HepG2 (cell line): ENCODE results near the gene NUP88. TPM values are rescaled to one million over a fixed set of nuclear protein-coding genes. Genes with fewer than 3 reads are reported as not detected.

Experiments
- ELF3 ChIP-seq: IDR thresholded peaks from 2 replicates; pipeline ENCODE4 v1.6.1; 2016; ENCODE audit warnings: missing genetic modification reagents, missing compliant biosample characterization
- HMG20B ChIP-seq: conservative IDR thresholded peaks from 2 replicates; pipeline ENCODE4 v1.6.1; 2016; ENCODE audit warnings: missing genetic modification reagents, missing compliant biosample characterization
- HNRNPL ChIP-seq: fragments of 200-400 bp; formaldehyde crosslinking; IDR thresholded peaks from 2 replicates; pipeline ENCODE4 v1.6.1; 2017; ENCODE audit warnings: mild to moderate bottlenecking, low read depth, low read length
- HNRNPLL ChIP-seq: fragments of 200-400 bp; formaldehyde crosslinking; IDR thresholded peaks from 2 replicates; pipeline ENCODE4 v1.6.1; 2017; ENCODE audit warnings: mild to moderate bottlenecking, low read depth, low read length; ENCODE audit not compliant: poor library complexity, severe bottlenecking
- MEF2D ChIP-seq: sonication (generic); formaldehyde crosslinking; IDR thresholded peaks from 2 replicates; pipeline ENCODE4 v1.5.1; 2020; ENCODE audit warnings: mild to moderate bottlenecking, missing genetic modification reagents
- TAF1 ChIP-seq: sonication (generic); formaldehyde crosslinking; IDR thresholded peaks from 2 replicates; pipeline ENCODE4 v1.4.0; 2020; ENCODE audit warnings: missing genetic modification reagents
- ZNF607 ChIP-seq: sonication (generic); formaldehyde crosslinking; IDR thresholded peaks from 2 replicates; pipeline ENCODE4 v1.5.1; 2020; ENCODE audit warnings: missing genetic modification reagents, mild to moderate bottlenecking, borderline replicate concordance
- ZNF674 ChIP-seq: sonication (generic); formaldehyde crosslinking; IDR thresholded peaks from 2 replicates; pipeline ENCODE4 v1.5.0; 2020; ENCODE audit warnings: low read depth, mild to moderate bottlenecking, missing genetic modification reagents
- ZNF788 ChIP-seq: sonication (generic); formaldehyde crosslinking; IDR thresholded peaks from 2 replicates; pipeline ENCODE4 v1.5.0; 2020; ENCODE audit warnings: mild to moderate bottlenecking, missing genetic modification reagents, borderline replicate concordance
- ZNF850 ChIP-seq: sonication (generic); formaldehyde crosslinking; conservative IDR thresholded peaks from 2 replicates; pipeline ENCODE4 v1.9.0; 2021; ENCODE audit warnings: mild to moderate bottlenecking, missing genetic modification reagents
- polyA plus RNA-seq, 8 experiments: library from polyadenylated mRNA; depleted of rRNA in 3 of 8; stranded (reverse) in 7 of 8; unstranded in 1 of 8; fragments of >200 nt; fragmentation: Illumina TruSeq in 4 of 8; extraction: Trizol in 4 of 8; gene quantifications; 2 replicates each; pipeline versions ENCODE4 v1.2.1 to v1.2.3, GENCODE V29; 2011 to 2016; ENCODE audit warnings: low read depth in 4 of 8, missing spikeins in 1 of 8, mixed read lengths in 1 of 8; ENCODE audit not compliant: insufficient read depth in 1 of 8
- total RNA-seq, 5 experiments: library from RNA; depleted of rRNA; stranded (reverse); fragments of >200 nt; fragmentation: Illumina TruSeq; extraction: Trizol; gene quantifications; 2 replicates each; pipeline ENCODE4 v1.2.3, GENCODE V29; 2016; ENCODE audit warnings: low read depth in 1 of 5
- TF ChIP-seq, protein P1 (sequence below): sonication (generic); formaldehyde crosslinking; IDR thresholded peaks from 2 replicates; pipeline ENCODE4 v1.8.0; 2022; ENCODE audit warnings: low read depth, missing genetic modification reagents
- TF ChIP-seq, protein P2 (sequence below): sonication (generic); formaldehyde crosslinking; IDR thresholded peaks from 2 replicates; pipeline ENCODE4 v1.4.0; 2020; ENCODE audit warnings: missing genetic modification reagents, mild to moderate bottlenecking, borderline replicate concordance
- TF ChIP-seq, protein P3 (sequence below): sonication (generic); formaldehyde crosslinking; IDR thresholded peaks from 2 replicates; pipeline ENCODE4 v1.5.1; 2020; ENCODE audit warnings: mild to moderate bottlenecking, missing genetic modification reagents, moderate library complexity
- TF ChIP-seq, protein P4 (sequence below): sonication (generic); formaldehyde crosslinking; IDR thresholded peaks from 2 replicates; pipeline ENCODE4 v1.4.0; 2020; ENCODE audit warnings: missing genetic modification reagents
- TF ChIP-seq, protein P5 (sequence below): sonication (generic); formaldehyde crosslinking; IDR thresholded peaks from 2 replicates; pipeline ENCODE4 v1.5.0; 2020; ENCODE audit warnings: mild to moderate bottlenecking, missing genetic modification reagents

NUP88 gene
- total and polyA plus RNA-seq, 2 of the 13 experiments (the other 11 are each of a cell fraction or from before 2014, with no cell fraction given), result 48.2 to 130 TPM

DNA sequence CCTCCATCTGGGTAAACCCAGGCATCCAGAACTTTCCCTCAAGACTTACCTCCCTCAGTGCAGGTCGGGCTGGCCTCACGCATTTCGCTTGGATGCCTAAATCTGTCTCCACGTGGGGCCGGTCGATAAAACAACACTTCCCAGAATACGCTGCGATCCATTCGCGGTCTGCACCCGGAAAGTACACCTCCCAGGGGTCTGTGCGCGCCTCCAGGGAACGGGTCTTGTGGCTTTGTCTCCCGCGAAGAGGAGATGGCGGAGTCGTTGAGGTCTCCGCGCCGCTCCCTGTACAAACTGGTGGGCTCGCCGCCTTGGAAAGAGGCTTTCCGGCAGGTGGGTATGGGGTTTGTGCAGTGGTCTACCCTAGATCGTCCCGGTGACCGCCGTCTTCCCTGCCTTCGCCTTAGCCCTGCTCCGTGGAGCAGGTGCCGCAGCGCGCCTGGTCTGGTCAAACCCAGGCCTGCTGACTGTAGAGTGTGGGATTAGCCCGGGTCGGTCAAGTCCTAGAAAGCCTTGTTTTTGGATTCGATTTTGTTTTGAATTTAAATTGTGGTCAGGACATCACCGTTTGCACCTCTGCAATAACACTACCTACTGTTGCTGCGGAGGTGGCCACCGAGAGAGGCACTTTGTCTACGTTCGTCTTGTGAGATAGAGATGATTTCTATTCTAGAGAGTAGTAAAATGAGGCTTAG, 644 bp upstream of the NUP88 start, which contains the start of gene RPAIN (continued):
- TF ChIP-seq, protein P1, sequence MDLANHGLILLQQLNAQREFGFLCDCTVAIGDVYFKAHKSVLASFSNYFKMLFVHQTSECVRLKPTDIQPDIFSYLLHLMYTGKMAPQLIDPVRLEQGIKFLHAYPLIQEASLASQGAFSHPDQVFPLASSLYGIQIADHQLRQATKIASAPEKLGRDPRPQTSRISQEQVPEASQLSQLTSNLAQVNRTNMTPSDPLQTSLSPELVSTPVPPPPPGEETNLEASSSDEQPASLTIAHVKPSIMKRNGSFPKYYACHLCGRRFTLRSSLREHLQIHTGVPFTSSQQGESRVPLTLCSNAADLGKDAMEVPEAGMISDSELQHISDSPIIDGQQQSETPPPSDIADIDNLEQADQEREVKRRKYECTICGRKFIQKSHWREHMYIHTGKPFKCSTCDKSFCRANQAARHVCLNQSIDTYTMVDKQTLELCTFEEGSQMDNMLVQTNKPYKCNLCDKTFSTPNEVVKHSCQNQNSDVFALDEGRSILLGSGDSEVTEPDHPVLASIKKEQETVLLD (CRISPR knock-in tag), result no peak
- TF ChIP-seq, protein P2, sequence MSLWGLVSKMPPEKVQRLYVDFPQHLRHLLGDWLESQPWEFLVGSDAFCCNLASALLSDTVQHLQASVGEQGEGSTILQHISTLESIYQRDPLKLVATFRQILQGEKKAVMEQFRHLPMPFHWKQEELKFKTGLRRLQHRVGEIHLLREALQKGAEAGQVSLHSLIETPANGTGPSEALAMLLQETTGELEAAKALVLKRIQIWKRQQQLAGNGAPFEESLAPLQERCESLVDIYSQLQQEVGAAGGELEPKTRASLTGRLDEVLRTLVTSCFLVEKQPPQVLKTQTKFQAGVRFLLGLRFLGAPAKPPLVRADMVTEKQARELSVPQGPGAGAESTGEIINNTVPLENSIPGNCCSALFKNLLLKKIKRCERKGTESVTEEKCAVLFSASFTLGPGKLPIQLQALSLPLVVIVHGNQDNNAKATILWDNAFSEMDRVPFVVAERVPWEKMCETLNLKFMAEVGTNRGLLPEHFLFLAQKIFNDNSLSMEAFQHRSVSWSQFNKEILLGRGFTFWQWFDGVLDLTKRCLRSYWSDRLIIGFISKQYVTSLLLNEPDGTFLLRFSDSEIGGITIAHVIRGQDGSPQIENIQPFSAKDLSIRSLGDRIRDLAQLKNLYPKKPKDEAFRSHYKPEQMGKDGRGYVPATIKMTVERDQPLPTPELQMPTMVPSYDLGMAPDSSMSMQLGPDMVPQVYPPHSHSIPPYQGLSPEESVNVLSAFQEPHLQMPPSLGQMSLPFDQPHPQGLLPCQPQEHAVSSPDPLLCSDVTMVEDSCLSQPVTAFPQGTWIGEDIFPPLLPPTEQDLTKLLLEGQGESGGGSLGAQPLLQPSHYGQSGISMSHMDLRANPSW (CRISPR knock-in tag), result no peak
- TF ChIP-seq HNRNPL (0 out of 2 replicates have a peak, but pooled peaks have one; percentile 29), ZNF607 (CRISPR knock-in tag) (peak; percentile 77), MEF2D (peak; percentile 70), HNRNPLL (peak; percentile 53), ZNF674 (CRISPR knock-in tag) (0 out of 2 replicates have a peak, but pooled peaks have one; percentile 31), HMG20B (0 out of 2 replicates have a peak, but pooled peaks have one; percentile 18), TAF1 (CRISPR knock-in tag) (peak; percentile 72), ELF3 (CRISPR knock-in tag) (peak; percentile 44; the same call in 1 of the 2 replicates), ZNF788 (CRISPR knock-in tag) (peak; percentile 75; the same call in 1 of the 2 replicates), ZNF850 (no peak)
- TF ChIP-seq, protein P3, sequence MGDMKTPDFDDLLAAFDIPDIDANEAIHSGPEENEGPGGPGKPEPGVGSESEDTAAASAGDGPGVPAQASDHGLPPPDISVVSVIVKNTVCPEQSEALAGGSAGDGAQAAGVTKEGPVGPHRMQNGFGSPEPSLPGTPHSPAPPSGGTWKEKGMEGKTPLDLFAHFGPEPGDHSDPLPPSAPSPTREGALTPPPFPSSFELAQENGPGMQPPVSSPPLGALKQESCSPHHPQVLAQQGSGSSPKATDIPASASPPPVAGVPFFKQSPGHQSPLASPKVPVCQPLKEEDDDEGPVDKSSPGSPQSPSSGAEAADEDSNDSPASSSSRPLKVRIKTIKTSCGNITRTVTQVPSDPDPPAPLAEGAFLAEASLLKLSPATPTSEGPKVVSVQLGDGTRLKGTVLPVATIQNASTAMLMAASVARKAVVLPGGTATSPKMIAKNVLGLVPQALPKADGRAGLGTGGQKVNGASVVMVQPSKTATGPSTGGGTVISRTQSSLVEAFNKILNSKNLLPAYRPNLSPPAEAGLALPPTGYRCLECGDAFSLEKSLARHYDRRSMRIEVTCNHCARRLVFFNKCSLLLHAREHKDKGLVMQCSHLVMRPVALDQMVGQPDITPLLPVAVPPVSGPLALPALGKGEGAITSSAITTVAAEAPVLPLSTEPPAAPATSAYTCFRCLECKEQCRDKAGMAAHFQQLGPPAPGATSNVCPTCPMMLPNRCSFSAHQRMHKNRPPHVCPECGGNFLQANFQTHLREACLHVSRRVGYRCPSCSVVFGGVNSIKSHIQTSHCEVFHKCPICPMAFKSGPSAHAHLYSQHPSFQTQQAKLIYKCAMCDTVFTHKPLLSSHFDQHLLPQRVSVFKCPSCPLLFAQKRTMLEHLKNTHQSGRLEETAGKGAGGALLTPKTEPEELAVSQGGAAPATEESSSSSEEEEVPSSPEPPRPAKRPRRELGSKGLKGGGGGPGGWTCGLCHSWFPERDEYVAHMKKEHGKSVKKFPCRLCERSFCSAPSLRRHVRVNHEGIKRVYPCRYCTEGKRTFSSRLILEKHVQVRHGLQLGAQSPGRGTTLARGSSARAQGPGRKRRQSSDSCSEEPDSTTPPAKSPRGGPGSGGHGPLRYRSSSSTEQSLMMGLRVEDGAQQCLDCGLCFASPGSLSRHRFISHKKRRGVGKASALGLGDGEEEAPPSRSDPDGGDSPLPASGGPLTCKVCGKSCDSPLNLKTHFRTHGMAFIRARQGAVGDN, result peak; percentile 91
- TF ChIP-seq, protein P4, sequence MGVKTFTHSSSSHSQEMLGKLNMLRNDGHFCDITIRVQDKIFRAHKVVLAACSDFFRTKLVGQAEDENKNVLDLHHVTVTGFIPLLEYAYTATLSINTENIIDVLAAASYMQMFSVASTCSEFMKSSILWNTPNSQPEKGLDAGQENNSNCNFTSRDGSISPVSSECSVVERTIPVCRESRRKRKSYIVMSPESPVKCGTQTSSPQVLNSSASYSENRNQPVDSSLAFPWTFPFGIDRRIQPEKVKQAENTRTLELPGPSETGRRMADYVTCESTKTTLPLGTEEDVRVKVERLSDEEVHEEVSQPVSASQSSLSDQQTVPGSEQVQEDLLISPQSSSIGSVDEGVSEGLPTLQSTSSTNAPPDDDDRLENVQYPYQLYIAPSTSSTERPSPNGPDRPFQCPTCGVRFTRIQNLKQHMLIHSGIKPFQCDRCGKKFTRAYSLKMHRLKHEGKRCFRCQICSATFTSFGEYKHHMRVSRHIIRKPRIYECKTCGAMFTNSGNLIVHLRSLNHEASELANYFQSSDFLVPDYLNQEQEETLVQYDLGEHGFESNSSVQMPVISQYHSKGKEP (CRISPR knock-in tag), result no peak
- TF ChIP-seq, protein P5, sequence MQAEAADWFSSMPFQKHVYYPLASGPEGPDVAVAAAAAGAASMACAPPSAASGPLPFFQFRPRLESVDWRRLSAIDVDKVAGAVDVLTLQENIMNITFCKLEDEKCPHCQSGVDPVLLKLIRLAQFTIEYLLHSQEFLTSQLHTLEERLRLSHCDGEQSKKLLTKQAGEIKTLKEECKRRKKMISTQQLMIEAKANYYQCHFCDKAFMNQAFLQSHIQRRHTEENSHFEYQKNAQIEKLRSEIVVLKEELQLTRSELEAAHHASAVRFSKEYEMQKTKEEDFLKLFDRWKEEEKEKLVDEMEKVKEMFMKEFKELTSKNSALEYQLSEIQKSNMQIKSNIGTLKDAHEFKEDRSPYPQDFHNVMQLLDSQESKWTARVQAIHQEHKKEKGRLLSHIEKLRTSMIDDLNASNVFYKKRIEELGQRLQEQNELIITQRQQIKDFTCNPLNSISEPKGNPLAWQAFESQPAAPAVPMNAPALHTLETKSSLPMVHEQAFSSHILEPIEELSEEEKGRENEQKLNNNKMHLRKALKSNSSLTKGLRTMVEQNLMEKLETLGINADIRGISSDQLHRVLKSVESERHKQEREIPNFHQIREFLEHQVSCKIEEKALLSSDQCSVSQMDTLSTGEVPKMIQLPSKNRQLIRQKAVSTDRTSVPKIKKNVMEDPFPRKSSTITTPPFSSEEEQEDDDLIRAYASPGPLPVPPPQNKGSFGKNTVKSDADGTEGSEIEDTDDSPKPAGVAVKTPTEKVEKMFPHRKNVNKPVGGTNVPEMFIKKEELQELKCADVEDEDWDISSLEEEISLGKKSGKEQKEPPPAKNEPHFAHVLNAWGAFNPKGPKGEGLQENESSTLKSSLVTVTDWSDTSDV (CRISPR knock-in tag), result 0 out of 2 replicates have a peak, but pooled peaks have one; percentile 41
